Activated T-cell treated with anti-CD3 and anti-CD28 coated beads for 24 hours (primary cell): Measurements from ENCODE around the gene CFAP69.
"Not testable (repeated sequence)": the region's sequence is repeated elsewhere in the genome, so short reads cannot be mapped to it uniquely, and the experiment has no call there.

ENCODE experiments used
- DNase-seq: peaks from one replicate; pipeline ENCODE4 v3.0.0-alpha.2; 2020; ENCODE audit warnings: low read depth

CFAP69 gene

GRCh38 chr7:90346336-90347125 lies 101.6 kb downstream of the CFAP69 start, which contains the start of gene GTPBP10:
Gene GTPBP10, plus strand, starts transcription at chr7:90346716. Its CDS starts 26 bp downstream, at chr7:90346742.
- DNase-seq: peak; percentile 93

DNA sequence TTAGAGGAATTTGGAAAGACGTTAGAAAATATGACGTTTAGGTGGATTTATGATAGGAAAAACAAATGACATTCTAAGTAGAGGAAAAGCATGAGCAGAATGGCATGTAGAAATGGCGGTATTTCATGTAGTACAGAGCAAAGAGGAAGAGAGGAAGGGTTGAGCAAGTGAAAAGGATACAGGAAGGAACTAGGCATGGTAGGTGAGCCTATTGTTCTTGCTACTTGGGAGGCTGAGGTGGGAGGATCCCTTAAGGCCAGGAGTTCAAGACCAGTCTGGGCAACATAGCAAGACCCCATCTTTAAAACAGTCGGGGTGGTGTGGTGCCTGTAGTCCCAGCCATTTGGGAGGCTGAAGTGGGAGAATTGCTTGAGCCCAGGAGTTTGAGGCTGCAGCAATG lies 102.8 kb downstream of the CFAP69 start:
- DNase-seq: no peak

- DNase-seq: no peak
Observed at GRCh38 chr7:90349305-90349704, 104.3 kb downstream of the CFAP69 start.

DNA sequence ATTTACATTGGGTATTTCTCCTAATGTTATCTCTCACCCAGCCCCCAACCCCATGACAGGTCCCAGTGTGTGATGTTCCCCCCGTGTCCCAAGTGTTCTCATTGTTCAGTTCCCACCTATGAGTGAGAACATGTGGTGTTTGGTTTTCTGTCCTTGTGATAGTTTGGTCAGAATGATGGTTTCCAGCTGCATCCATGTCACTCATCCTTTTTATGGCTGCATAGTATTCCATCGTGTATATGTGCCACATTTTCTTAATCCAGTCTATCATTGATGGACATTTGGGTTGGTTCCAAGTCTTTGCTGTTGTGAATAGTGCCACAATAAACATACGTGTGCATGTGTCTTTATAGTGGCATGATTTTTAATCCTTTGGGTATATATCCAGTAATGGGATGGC lies 105.1 kb downstream of the CFAP69 start:
- not testable (repeated sequence) for DNase-seq

DNA sequence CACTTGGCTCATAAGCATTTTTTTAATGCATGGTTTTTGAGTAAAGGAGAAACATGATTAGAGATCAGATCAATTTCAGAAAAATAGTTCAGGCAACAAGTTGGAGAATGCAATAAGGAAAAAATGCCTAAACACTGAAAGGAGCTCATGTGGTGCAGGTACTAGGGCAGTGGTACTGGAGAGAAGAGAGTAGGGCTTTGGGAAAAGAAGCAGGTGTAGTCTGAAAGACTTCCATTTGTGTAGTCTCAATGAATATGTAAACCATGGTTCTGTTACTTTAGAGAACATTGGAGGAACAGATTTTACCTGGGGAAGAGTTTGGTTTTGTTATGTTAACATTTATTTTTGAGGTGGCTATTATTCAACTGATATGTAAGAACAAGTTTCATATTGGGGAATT lies 107.0 kb downstream of the CFAP69 start:
- no peak for DNase-seq
